ENCODE results near the gene C3orf22.

C3orf22 gene

DNA sequence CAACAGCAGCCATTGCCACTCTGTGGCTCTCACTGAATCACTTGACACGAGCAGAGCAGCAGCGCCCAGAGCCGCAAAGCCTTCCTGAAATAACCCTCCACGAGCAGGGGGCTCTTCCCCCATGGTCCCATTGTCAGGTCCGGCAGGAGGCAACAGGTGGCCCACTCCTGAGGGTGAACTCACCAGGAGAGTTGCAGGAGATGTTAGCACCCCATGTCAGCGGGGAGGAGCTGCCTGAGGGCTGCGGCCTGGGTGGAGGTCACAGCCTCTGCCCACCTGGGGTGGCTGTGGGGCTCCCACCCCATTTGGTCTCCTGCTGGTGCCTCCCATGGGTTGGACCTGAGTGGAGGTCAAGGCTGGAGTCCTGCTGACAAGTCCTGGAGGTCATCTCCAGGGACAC is 12.3 kb upstream of the C3orf22 start:
- Mint-ChIP-seq H3K27ac (no peak overlapping the region), H3K27me3 (ENCODE audit: low read depth) (no peaks in the 10 kb centered on the region), H3K9me3 (no peaks in the 10 kb centered on the region), H3K36me3 (ENCODE audit: low read depth) (no peaks in the 10 kb centered on the region), H3K4me3 (no peak overlapping the region), H3K4me1 (no peaks in the 10 kb centered on the region)
- TF ChIP-seq, protein P1, sequence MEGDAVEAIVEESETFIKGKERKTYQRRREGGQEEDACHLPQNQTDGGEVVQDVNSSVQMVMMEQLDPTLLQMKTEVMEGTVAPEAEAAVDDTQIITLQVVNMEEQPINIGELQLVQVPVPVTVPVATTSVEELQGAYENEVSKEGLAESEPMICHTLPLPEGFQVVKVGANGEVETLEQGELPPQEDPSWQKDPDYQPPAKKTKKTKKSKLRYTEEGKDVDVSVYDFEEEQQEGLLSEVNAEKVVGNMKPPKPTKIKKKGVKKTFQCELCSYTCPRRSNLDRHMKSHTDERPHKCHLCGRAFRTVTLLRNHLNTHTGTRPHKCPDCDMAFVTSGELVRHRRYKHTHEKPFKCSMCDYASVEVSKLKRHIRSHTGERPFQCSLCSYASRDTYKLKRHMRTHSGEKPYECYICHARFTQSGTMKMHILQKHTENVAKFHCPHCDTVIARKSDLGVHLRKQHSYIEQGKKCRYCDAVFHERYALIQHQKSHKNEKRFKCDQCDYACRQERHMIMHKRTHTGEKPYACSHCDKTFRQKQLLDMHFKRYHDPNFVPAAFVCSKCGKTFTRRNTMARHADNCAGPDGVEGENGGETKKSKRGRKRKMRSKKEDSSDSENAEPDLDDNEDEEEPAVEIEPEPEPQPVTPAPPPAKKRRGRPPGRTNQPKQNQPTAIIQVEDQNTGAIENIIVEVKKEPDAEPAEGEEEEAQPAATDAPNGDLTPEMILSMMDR (IDR thresholded peaks at IDR 0.05; ENCODE audit: unreplicated experiment in 3 of 3): no peak

DNA sequence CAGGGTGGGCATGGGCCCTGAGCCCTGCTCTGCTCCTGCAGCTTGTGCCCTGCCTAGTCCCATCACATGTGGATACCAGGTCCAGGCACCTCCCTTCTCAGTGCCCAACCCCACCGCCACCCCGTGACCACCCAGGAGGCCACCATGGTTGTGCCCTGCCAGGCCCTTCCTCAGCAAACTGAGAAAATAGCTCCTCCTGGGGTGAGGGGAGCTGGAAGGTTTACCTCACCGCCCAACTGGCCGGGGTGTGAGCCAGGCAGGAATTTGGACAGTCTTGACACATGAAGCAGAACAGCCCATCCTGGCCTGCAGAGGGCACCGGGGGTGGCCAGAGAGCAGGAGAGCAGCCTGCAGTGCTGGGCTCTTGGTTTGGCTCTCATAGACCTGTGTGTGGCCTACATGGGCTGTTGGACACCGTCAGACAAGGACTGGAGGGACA is 11.4 kb upstream of the C3orf22 start:
- Mint-ChIP-seq H3K27me3 (ENCODE audit: low read depth) (no peaks in the 10 kb centered on the region), H3K27ac (no peak overlapping the region), H3K9me3 (no peaks in the 10 kb centered on the region), H3K4me1 (no peaks in the 10 kb centered on the region), H3K4me3 (no peak overlapping the region), H3K36me3 (ENCODE audit: low read depth) (no peaks in the 10 kb centered on the region)
- TF ChIP-seq, protein P1 (IDR thresholded peaks at IDR 0.05; ENCODE audit: unreplicated experiment in 3 of 3): no peak

DNA sequence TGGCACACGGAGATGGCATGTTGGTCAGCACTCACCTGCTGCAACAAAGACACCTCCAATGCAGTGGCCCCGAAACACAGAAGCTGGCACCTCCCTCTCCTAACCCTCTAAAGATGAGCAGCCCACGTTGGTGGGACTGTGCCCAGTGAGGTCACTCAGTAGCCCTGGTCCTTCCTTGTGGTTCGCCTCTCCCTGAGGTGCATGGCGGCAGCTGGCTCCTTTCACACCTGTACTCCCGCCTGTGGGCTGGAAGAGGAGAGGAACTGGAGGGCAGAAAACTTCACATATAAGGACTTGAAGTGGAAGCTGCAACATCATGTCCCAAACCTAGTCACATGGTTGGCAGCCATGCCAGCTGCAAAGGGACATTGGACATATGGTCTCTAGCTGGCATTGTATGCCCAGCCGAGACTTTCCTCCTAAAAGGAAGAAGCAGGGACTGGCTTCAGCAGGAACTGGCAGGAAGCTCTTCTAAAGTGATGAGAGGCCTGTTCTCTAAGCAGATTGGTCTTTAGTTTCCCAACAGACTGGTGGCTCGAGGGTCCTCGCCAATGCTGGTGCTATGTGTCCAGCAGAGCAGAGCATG is 10.8 kb upstream of the C3orf22 start:
- Mint-ChIP-seq H3K27ac (no peak overlapping the region), H3K27me3 (ENCODE audit: low read depth) (no peaks in the 10 kb centered on the region), H3K9me3 (no peaks in the 10 kb centered on the region), H3K4me3 (no peak overlapping the region), H3K4me1 (no peaks in the 10 kb centered on the region), H3K36me3 (ENCODE audit: low read depth) (no peaks in the 10 kb centered on the region)
- TF ChIP-seq, protein P1 (IDR thresholded peaks at IDR 0.05; ENCODE audit: unreplicated experiment in 3 of 3): no peak

DNA sequence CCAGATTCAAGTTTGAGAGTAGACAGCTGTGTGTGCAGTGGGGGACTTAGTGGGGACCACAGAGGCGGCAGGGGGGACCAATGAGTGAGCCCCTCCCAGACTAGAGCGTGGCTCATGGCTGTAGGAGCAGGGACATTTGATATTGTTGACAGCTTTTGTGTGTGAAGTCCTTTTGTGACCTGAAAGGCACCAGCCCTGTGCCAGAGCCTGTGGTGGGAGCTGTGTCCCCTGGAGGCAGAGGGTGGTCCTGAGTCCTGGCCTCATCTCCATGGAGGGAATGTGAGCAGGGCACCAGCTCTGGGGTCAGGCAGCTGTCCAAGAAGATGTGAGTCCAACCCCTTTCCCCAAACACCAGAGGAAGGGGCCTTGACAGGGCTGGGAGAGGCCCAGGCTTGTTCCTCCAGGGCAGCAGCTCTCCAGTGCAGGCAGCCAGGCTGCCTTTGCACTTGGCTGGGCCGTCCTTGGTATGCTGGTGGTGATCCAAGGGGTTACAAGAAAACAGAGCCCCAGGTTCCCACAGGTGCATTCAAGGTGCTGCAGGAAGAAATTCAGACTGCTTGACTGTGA is 10.1 kb upstream of the C3orf22 start:
- Mint-ChIP-seq H3K36me3 (ENCODE audit: low read depth) (no peaks in the 10 kb centered on the region), H3K27me3 (ENCODE audit: low read depth) (no peaks in the 10 kb centered on the region), H3K9me3 (no peaks in the 10 kb centered on the region), H3K4me1 (no peaks in the 10 kb centered on the region), H3K4me3 (no peak overlapping the region), H3K27ac (no peak overlapping the region)
- TF ChIP-seq, protein P1 (IDR thresholded peaks at IDR 0.05; ENCODE audit: unreplicated experiment in 3 of 3): no peak

DNA sequence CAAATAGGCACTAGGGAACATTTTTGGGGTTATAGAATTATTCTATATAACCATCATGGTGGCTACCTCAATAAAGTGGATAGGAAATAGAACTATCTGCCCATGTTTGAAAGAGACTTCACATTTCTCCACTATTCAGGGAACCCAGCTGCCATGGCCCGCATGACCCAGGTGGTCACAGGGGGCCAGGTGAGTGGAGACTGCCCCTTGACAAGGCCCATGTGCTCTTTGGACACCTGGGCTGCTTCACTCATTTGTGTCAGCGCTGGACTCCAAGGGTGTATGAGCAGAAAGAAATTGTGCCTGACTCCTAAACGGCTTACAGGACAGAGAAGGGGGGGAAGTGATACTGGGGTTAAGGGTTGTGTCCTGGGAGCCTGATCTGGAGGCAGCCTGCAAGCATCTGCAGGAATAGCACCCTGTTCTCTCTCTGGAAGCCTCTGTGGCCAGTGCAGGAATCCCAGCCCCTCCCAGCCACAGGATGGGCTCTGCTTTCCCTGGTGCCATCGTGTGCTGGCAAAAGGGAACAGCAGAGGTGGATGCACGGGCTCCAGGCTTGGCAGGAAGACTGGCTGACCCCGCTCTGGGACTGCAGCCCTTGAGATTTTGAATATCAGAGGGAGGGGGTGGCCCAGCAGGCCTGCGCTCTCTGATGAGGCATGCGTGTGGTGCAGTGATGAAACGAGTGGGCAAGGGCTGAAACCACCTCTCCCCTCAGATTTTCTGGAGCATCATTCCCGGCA is 9.1 kb upstream of the C3orf22 start:
- Mint-ChIP-seq H3K4me3 (no peak overlapping the region), H3K4me1 (no peaks in the 10 kb centered on the region)

More for the DNA sequence above, 9.1 kb upstream of the C3orf22 start:
- H3K27me3 Mint-ChIP-seq (ENCODE audit: low read depth): no peaks in the 10 kb centered on the region
- H3K36me3 Mint-ChIP-seq (ENCODE audit: low read depth): no peaks in the 10 kb centered on the region
- H3K9me3 Mint-ChIP-seq: peaks cover under 1% of the 10 kb centered on the region
- no peak overlapping the region for H3K27ac Mint-ChIP-seq
- TF ChIP-seq, protein P1 (IDR thresholded peaks at IDR 0.05; ENCODE audit: unreplicated experiment in 3 of 3): no peak
